ENCODE results near the gene TXLNG. TPM values are rescaled to one million over a fixed set of nuclear protein-coding genes. Genes with fewer than 3 reads are reported as not detected.

TXLNG gene
- total RNA-seq, 2 experiments from 2014 or later = 17.2 to 17.5 TPM

- no peak overlapping the region for H3K27ac Mint-ChIP-seq
- Histone ChIP-seq H3K27me3 (ENCODE audit: control insufficient read depth in 1 of 2, insufficient read depth in 2 of 2, low read length in 2 of 2) (peaks cover 0 to 5% of the 10 kb centered on the region in 2 experiments), H3K9me3 (ENCODE audit: control insufficient read depth in 1 of 2, insufficient read depth in 1 of 2, low read length in 2 of 2) (no peaks in the 10 kb centered on the region), H3K4me3 (ENCODE audit: low read length) (no peak overlapping the region), H3K4me1 (ENCODE audit: insufficient read depth, low read length) (peaks cover 8% of the 10 kb centered on the region), H3K36me3 (ENCODE audit: insufficient read depth, low read length) (no peaks in the 10 kb centered on the region), H3K27ac (ENCODE audit: low read depth in 1 of 2, low read length in 2 of 2) (no peak overlapping the region)
- no peak overlapping the region for H3K4me3 Mint-ChIP-seq
- ChIA-PET POLR2A (no interaction called here), CTCF (interaction anchor here (1.3 to 4.0 kb wide), 3 partner anchors 9 to 18 kb away, joined by 4 to 30 read pairs (median 4); no protein-coding TSS in a partner anchor)
- no peaks in the 10 kb centered on the region for H3K27me3 Mint-ChIP-seq
- DNase-seq (no peak), ATAC-seq (ENCODE audit: poor library complexity) (no peak)
- H3K4me1 Mint-ChIP-seq (ENCODE audit: low read depth) = peaks cover 4% of the 10 kb centered on the region
- intact Hi-C loops (cut with DNase I, micrococcal nuclease) = loop anchor here in 1 of 2 experiments (5.0 kb wide), 2 partner anchors 73 to 87 kb away; partner anchors contain the start of genes REPS2 and TXLNG
- no peaks in the 10 kb centered on the region for H3K9me3 Mint-ChIP-seq
- TF ChIP-seq CTCF (IDR thresholded peaks at IDR 0.05) = no peak
- peaks cover 5% of the 10 kb centered on the region for H3K36me3 Mint-ChIP-seq (ENCODE audit: low read depth)
Measured at GRCh38 chrX:16874458-16875095, 88.3 kb downstream of the TXLNG start.

GRCh38 chrX:16876696-16877095, 90.4 kb downstream of the TXLNG start:
- no peak overlapping the region for H3K4me3 Mint-ChIP-seq
- Histone ChIP-seq H3K27ac (ENCODE audit: low read depth in 1 of 2, low read length in 2 of 2) (no peak overlapping the region), H3K4me3 (ENCODE audit: low read length) (no peak overlapping the region), H3K9me3 (ENCODE audit: control insufficient read depth in 1 of 2, insufficient read depth in 1 of 2, low read length in 2 of 2) (no peaks in the 10 kb centered on the region), H3K4me1 (ENCODE audit: insufficient read depth, low read length) (no peaks in the 10 kb centered on the region), H3K36me3 (ENCODE audit: insufficient read depth, low read length) (no peaks in the 10 kb centered on the region), H3K27me3 (ENCODE audit: control insufficient read depth in 1 of 2, insufficient read depth in 2 of 2, low read length in 2 of 2) (peaks cover 0 to 5% of the 10 kb centered on the region in 2 experiments)
- no peak for ATAC-seq (ENCODE audit: poor library complexity)
- DNase-seq = no peak
- ChIA-PET POLR2A (no interaction called here), CTCF (no interaction called here)
- H3K4me1 Mint-ChIP-seq (ENCODE audit: low read depth) = no peaks in the 10 kb centered on the region
- no peak overlapping the region for H3K27ac Mint-ChIP-seq
- intact Hi-C loops (cut with DNase I, micrococcal nuclease) = no loop called here
- H3K36me3 Mint-ChIP-seq (ENCODE audit: low read depth) = no peaks in the 10 kb centered on the region
- H3K9me3 Mint-ChIP-seq = no peaks in the 10 kb centered on the region
- no peaks in the 10 kb centered on the region for H3K27me3 Mint-ChIP-seq
- TF ChIP-seq CTCF (IDR thresholded peaks at IDR 0.05) = no peak

- H3K4me1 ChIP-seq (ENCODE audit: insufficient read depth, low read length) = peaks cover 12% of the 10 kb centered on the region
- TF ChIP-seq CTCF (IDR thresholded peaks at IDR 0.05) = no peak
- no peaks in the 10 kb centered on the region for H3K27me3 Mint-ChIP-seq
- no peak for ATAC-seq (ENCODE audit: poor library complexity)
- H3K27me3 ChIP-seq (ENCODE audit: control insufficient read depth in 1 of 2, insufficient read depth in 2 of 2, low read length in 2 of 2) = peaks cover 4 to 5% of the 10 kb centered on the region in 2 experiments
- H3K36me3 Mint-ChIP-seq (ENCODE audit: low read depth) = no peaks in the 10 kb centered on the region
- H3K9me3 Mint-ChIP-seq = no peaks in the 10 kb centered on the region
- ChIA-PET POLR2A (interaction anchor here (1.4 to 4.2 kb wide), 5 partner anchors 9 to 1027 kb away, joined by 4 to 23 read pairs (median 7); partner anchors contain the start of genes AP1S2, RBBP7 and REPS2), CTCF (interaction anchor here (0.7 to 2.8 kb wide), 7 partner anchors 8 to 164 kb away, joined by 3 to 30 read pairs (median 10); partner anchors contain the start of gene RBBP7)
- H3K4me3 ChIP-seq (ENCODE audit: low read length) = peak overlapping the region; percentile 63
- peak in 2 of 14 experiments; percentile 17 to 31 for DNase-seq
- no peaks in the 10 kb centered on the region for H3K9me3 ChIP-seq (ENCODE audit: control insufficient read depth in 1 of 2, insufficient read depth in 1 of 2, low read length in 2 of 2)
- H3K4me3 Mint-ChIP-seq = peak overlapping the region; percentile 87
- H3K27ac ChIP-seq (ENCODE audit: low read depth in 1 of 2, low read length in 2 of 2) = no peak overlapping the region
- peak overlapping the region; percentile 81 for H3K27ac Mint-ChIP-seq
- H3K36me3 ChIP-seq (ENCODE audit: insufficient read depth, low read length) = no peaks in the 10 kb centered on the region
- intact Hi-C loops (cut with DNase I, micrococcal nuclease) = loop anchor here in 1 of 2 experiments (5.0 kb wide), 1 partner anchor 65 kb away; the partner anchor contains the start of gene REPS2
- peaks cover 4% of the 10 kb centered on the region for H3K4me1 Mint-ChIP-seq (ENCODE audit: low read depth)
Measured at GRCh38 chrX:16882169-16882568, 95.9 kb downstream of the TXLNG start.
